HEK293 (cell line): ENCODE measurements around the gene PPFIA2.

Experiments
- CTCF ChIA-PET: fragments of 350-600 bp; formaldehyde crosslinking; extraction: SDS; loops from one replicate; lab custom pipeline; 2021; ENCODE audit warnings: antibody characterized with exemption; lab: Yijun Ruan, JAX
- POLR2A ChIA-PET: fragments of 300-600 bp; formaldehyde crosslinking; extraction: SDS; loops from one replicate; lab custom pipeline; 2020; ENCODE audit warnings: antibody characterized with exemption, inconsistent platforms; lab: Yijun Ruan, JAX
- H3K27ac ChIP-seq: fragments of 200-500 bp; sonication (Bioruptor generic); 2 replicates; pipeline ENCODE4 v1.5.1; 2014; ENCODE audit warnings: low read depth, low read length, control low read depth, inconsistent platforms; ENCODE audit errors: extremely low read depth
- H3K36me3 ChIP-seq, 2 experiments: fragments of 200-500 bp in 1 of 2; sonication (Bioruptor generic) in 1 of 2; 1 replicate in 1 of 2; 2 replicates in 1 of 2; pipeline ENCODE4 v1.5.1; 2014 to 2017; ENCODE audit warnings: inconsistent platforms in 2 of 2, low read length in 2 of 2; ENCODE audit not compliant: control insufficient read depth in 2 of 2, insufficient read depth in 1 of 2
- H3K4me1 ChIP-seq: fragments of 200-500 bp; sonication (Bioruptor generic); 2 replicates; pipeline ENCODE4 v1.5.1; 2014; ENCODE audit warnings: mild to moderate bottlenecking, low read length, inconsistent platforms; ENCODE audit not compliant: control insufficient read depth, insufficient read depth
- H3K4me3 ChIP-seq: 2 replicates; pipeline ENCODE4 v1.5.1; 2011; ENCODE audit warnings: low read depth, mild to moderate bottlenecking, control low read depth, low read length, moderate library complexity
- H3K9me3 ChIP-seq: fragments of 200-500 bp; sonication (Bioruptor generic); 2 replicates; pipeline ENCODE4 v1.5.1; 2014; ENCODE audit warnings: low read depth, low read length, inconsistent platforms; ENCODE audit not compliant: control insufficient read depth, insufficient read depth
- GLIS1 ChIP-seq: fragments of 450-650 bp; formaldehyde crosslinking; IDR thresholded peaks from 2 replicates; pipeline ENCODE4 v1.5.1; 2016; ENCODE audit warnings: missing biosample characterization, missing genetic modification characterization
- HOXD13 ChIP-seq: sonication (generic); formaldehyde crosslinking; IDR thresholded peaks from 2 replicates; pipeline ENCODE4 v1.8.0; 2022; ENCODE audit warnings: missing genetic modification reagents, borderline replicate concordance
- PRDM2 ChIP-seq: fragments of 450-650 bp; formaldehyde crosslinking; IDR thresholded peaks from 2 replicates; pipeline ENCODE4 v1.5.1; 2016; ENCODE audit warnings: missing biosample characterization, missing genetic modification characterization, borderline replicate concordance
- TRIM28 ChIP-seq: IDR thresholded peaks from 2 replicates; pipeline ENCODE4 v1.6.1; 2011; ENCODE audit warnings: low read length, control low read depth, borderline replicate concordance
- ZBTB10 ChIP-seq: fragments of 450-650 bp; formaldehyde crosslinking; IDR thresholded peaks from 2 replicates; pipeline ENCODE4 v1.5.1; 2016; ENCODE audit warnings: missing biosample characterization, missing genetic modification characterization
- ZFP41 ChIP-seq: fragments of 450-650 bp; formaldehyde crosslinking; IDR thresholded peaks from 2 replicates; pipeline ENCODE4 v1.5.1; 2016; ENCODE audit warnings: missing biosample characterization, missing genetic modification characterization, borderline replicate concordance
- ZNF114 ChIP-seq: fragments of 450-650 bp; formaldehyde crosslinking; IDR thresholded peaks from 2 replicates; pipeline ENCODE4 v1.5.0; 2017; ENCODE audit warnings: missing biosample characterization, missing genetic modification characterization
- ZNF16 ChIP-seq: fragments of 450-650 bp; formaldehyde crosslinking; IDR thresholded peaks from 2 replicates; pipeline ENCODE4 v1.5.1; 2016; ENCODE audit warnings: low read depth, missing biosample characterization, missing genetic modification characterization
- ZNF211 ChIP-seq: fragments of 450-650 bp; formaldehyde crosslinking; IDR thresholded peaks from 2 replicates; pipeline ENCODE4 v1.5.1; 2016; ENCODE audit warnings: low read depth, missing biosample characterization, missing genetic modification characterization
- ZNF292 ChIP-seq: fragments of 450-650 bp; formaldehyde crosslinking; IDR thresholded peaks from 2 replicates; pipeline ENCODE4 v1.5.1; 2016; ENCODE audit warnings: low read depth, missing biosample characterization, missing genetic modification characterization, borderline replicate concordance
- ZNF433 ChIP-seq: fragments of 450-650 bp; formaldehyde crosslinking; IDR thresholded peaks from 2 replicates; pipeline ENCODE4 v1.5.1; 2016; ENCODE audit warnings: missing biosample characterization, missing genetic modification characterization, low read depth
- ZNF48 ChIP-seq: fragments of 450-650 bp; formaldehyde crosslinking; IDR thresholded peaks from 2 replicates; pipeline ENCODE4 v1.5.1; 2016; ENCODE audit warnings: missing biosample characterization, missing genetic modification characterization
- ZNF707 ChIP-seq: fragments of 450-650 bp; formaldehyde crosslinking; IDR thresholded peaks from 2 replicates; pipeline ENCODE4 v1.5.1; 2016; ENCODE audit warnings: missing biosample characterization, missing genetic modification characterization
- ZNF837 ChIP-seq: fragments of 450-650 bp; formaldehyde crosslinking; IDR thresholded peaks from 2 replicates; pipeline ENCODE4 v1.5.1; 2016; ENCODE audit warnings: missing biosample characterization, missing genetic modification characterization
- ZSCAN16 ChIP-seq: fragments of 450-650 bp; formaldehyde crosslinking; IDR thresholded peaks from 2 replicates; pipeline ENCODE4 v1.5.1; 2016; ENCODE audit warnings: missing biosample characterization, missing genetic modification characterization
- TF ChIP-seq, protein P1 (sequence below): fragments of 450-650 bp; formaldehyde crosslinking; IDR thresholded peaks from 2 replicates; pipeline ENCODE4 v1.5.1; 2016; ENCODE audit warnings: missing biosample characterization, missing genetic modification characterization
- TF ChIP-seq, protein P2 (sequence below): fragments of 450-650 bp; formaldehyde crosslinking; IDR thresholded peaks from 2 replicates; pipeline ENCODE4 v1.5.1; 2017; ENCODE audit warnings: missing biosample characterization, missing genetic modification characterization
- TF ChIP-seq, protein P3 (sequence below): fragments of 450-650 bp; formaldehyde crosslinking; IDR thresholded peaks from 2 replicates; pipeline ENCODE4 v1.5.1; 2016; ENCODE audit warnings: missing biosample characterization, missing genetic modification characterization

The PPFIA2 gene

GRCh38 chr12:81231574-81232368, 527.4 kb downstream of the PPFIA2 start (continued):
- TF ChIP-seq PRDM2 (tag by site-specific recombination) (no peak), ZBTB10 (tag by site-specific recombination) (no peak)
- TF ChIP-seq, protein P1, sequence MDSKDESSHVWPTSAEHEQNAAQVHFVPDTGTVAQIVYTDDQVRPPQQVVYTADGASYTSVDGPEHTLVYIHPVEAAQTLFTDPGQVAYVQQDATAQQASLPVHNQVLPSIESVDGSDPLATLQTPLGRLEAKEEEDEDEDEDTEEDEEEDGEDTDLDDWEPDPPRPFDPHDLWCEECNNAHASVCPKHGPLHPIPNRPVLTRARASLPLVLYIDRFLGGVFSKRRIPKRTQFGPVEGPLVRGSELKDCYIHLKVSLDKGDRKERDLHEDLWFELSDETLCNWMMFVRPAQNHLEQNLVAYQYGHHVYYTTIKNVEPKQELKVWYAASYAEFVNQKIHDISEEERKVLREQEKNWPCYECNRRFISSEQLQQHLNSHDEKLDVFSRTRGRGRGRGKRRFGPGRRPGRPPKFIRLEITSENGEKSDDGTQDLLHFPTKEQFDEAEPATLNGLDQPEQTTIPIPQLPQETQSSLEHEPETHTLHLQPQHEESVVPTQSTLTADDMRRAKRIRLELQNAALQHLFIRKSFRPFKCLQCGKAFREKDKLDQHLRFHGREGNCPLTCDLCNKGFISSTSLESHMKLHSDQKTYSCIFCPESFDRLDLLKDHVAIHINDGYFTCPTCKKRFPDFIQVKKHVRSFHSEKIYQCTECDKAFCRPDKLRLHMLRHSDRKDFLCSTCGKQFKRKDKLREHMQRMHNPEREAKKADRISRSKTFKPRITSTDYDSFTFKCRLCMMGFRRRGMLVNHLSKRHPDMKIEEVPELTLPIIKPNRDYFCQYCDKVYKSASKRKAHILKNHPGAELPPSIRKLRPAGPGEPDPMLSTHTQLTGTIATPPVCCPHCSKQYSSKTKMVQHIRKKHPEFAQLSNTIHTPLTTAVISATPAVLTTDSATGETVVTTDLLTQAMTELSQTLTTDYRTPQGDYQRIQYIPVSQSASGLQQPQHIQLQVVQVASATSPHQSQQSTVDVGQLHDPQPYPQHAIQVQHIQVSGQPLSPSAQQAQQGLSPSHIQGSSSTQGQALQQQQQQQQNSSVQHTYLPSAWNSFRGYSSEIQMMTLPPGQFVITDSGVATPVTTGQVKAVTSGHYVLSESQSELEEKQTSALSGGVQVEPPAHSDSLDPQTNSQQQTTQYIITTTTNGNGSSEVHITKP, result no peak
- TF ChIP-seq, all 188 proteins: peak for 0

DNA sequence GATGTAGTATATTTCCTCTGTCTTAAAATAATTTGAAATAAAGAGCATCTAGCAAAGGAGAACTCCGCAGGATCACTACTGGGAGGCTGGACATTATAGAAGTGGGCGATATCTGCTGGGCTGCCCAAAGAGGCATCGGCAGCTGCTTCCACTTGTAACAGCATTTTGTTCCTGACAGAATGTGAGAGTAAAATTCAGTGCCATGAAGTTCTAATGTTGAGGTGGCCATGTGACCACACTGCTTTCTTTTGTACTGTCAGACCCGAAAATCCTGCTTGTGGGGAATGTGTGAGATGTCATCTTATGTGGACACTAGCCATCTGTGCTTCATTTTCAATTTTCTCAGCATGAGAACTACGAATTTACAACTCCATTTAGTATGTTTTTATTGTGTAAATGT, 529.4 kb downstream of the PPFIA2 start:
- TF ChIP-seq ZNF16 (tag by site-specific recombination) (no peak), HOXD13 (CRISPR knock-in tag) (no peak), TRIM28 (no peak), ZNF114 (no peak), ZNF433 (tag by site-specific recombination) (no peak), ZNF707 (tag by site-specific recombination) (no peak), GLIS1 (tag by site-specific recombination) (no peak), ZNF292 (tag by site-specific recombination) (no peak), ZFP41 (tag by site-specific recombination) (no peak), ZNF211 (no peak), ZNF48 (tag by site-specific recombination) (no peak), ZSCAN16 (no peak), ZNF837 (no peak)
- TF ChIP-seq, protein P2, sequence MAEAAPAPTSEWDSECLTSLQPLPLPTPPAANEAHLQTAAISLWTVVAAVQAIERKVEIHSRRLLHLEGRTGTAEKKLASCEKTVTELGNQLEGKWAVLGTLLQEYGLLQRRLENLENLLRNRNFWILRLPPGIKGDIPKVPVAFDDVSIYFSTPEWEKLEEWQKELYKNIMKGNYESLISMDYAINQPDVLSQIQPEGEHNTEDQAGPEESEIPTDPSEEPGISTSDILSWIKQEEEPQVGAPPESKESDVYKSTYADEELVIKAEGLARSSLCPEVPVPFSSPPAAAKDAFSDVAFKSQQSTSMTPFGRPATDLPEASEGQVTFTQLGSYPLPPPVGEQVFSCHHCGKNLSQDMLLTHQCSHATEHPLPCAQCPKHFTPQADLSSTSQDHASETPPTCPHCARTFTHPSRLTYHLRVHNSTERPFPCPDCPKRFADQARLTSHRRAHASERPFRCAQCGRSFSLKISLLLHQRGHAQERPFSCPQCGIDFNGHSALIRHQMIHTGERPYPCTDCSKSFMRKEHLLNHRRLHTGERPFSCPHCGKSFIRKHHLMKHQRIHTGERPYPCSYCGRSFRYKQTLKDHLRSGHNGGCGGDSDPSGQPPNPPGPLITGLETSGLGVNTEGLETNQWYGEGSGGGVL (tag by site-specific recombination), result no peak
- TF ChIP-seq, protein P3, sequence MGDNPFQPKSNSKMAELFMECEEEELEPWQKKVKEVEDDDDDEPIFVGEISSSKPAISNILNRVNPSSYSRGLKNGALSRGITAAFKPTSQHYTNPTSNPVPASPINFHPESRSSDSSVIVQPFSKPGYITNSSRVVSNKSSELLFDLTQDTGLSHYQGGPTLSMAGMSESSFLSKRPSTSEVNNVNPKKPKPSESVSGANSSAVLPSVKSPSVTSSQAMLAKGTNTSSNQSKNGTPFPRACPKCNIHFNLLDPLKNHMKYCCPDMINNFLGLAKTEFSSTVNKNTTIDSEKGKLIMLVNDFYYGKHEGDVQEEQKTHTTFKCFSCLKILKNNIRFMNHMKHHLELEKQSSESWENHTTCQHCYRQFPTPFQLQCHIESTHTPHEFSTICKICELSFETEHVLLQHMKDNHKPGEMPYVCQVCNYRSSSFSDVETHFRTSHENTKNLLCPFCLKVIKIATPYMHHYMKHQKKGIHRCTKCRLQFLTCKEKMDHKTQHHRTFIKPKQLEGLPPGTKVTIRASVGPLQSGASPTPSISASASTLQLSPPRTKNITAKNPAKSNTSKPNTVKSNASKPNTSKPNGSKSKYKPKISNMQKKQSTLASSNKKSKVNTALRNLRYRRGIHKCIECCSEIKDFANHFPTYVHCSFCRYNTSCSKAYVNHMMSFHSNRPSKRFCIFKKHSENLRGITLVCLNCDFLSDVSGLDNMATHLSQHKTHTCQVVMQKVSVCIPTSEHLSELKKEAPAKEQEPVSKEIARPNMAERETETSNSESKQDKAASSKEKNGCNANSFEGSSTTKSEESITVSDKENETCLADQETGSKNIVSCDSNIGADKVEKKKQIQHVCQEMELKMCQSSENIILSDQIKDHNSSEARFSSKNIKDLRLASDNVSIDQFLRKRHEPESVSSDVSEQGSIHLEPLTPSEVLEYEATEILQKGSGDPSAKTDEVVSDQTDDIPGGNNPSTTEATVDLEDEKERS (tag by site-specific recombination), result no peak
- TF ChIP-seq, all 188 proteins: peak for 0
- Histone ChIP-seq H3K36me3 (no peaks in the 10 kb centered on the region), H3K9me3 (no peaks in the 10 kb centered on the region), H3K4me3 (no peak overlapping the region), H3K4me1 (no peaks in the 10 kb centered on the region), H3K27ac (no peak overlapping the region)
- ChIA-PET CTCF (no interaction called here), POLR2A (no interaction called here)
